Esophagus muscularis mucosa (tissue), 4 donors: ENCODE measurements around the gene ZNF774.

Experiments used
- CTCF ChIP-seq, 3 experiments: fragments of 200-600 bp in 2 of 3; fragments of 450-650 bp in 1 of 3; sonication (generic) in 2 of 3; IDR thresholded peaks; one replicate each; pipeline ENCODE4 v1.5.1; 2017 to 2019; ENCODE audit warnings: antibody characterized with exemption in 3 of 3, mild to moderate bottlenecking in 2 of 3, moderate library complexity in 1 of 3
- EP300 ChIP-seq: sonication (generic); formaldehyde crosslinking; IDR thresholded peaks from one replicate; pipeline ENCODE4 v1.6.1; 2017; ENCODE audit warnings: antibody characterized with exemption
- POLR2A ChIP-seq: fragments of 450-650 bp; IDR thresholded peaks from one replicate; pipeline ENCODE4 v1.6.1; 2017; ENCODE audit warnings: antibody characterized with exemption, moderate library complexity, mild to moderate bottlenecking, low read depth

DNA sequence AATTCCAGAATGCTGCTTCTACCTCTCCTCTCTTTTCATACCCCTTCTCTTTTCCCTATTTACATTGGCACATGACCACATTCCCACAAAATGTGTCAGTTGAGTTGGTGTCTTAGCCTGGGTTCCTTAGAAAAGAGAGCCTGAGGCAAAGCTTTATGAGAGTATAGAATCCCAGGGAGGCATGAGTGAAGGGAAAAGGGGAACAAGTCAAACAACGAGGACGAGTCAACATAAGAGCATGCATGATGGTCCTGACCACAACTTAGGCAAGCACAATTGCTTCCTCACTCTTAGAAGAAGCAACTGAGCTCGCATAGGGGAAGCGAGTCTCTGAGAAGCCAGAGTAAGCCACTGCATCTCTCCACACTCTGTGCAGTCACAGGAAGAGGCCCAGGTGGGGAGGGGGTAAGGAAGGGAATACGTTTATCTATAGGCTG, 15.4 kb upstream of the ZNF774 start:
- no peak for TF ChIP-seq POLR2A
- TF ChIP-seq CTCF (IDR thresholded peaks at IDR 0.05) = no peak
- no peak for TF ChIP-seq EP300
